NCI-H2171 treated with DMSO at 0.1 percent for 48 hours (cell line): ENCODE results near the gene HAO2.

Experiments
- DNase-seq: peaks from one replicate; lab custom pipeline; 2025; lab: John Stamatoyannopoulos, UW

HAO2 gene

GRCh38 chr1:119380304-119380703 lies 11.7 kb downstream of the HAO2 start:
- no peak for DNase-seq

DNA sequence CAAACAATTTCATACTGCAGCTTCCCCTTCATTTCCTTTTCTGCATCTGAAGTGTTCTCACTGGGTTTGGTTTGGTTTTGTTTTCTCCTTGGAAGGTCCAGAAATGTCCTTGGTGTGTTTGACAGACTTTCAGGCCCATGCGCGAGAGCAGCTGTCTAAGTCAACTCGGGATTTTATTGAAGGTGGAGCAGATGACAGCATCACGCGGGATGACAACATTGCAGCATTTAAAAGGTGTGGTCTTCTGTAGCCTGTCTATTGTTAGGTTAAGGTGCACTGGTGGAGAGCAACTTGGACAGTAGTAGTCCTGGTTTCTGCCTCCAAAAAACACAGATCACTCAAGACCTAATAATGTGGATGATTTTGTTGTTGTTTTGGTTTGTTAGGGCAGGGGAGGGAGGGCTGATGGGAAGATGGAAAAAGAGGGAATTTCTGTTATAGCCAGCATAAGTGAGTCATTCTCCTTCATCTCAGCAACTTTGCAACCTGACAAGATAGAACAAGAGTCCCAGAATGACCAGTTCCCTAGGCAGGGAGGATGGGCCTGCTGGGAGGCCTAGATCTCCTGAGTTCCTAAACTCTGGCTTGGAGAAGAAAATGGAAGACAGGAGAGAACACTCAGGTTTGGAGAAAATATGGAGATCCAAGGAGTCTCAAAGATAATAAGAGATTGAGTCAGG lies 12.5 kb downstream of the HAO2 start:
- no peak for DNase-seq

DNA sequence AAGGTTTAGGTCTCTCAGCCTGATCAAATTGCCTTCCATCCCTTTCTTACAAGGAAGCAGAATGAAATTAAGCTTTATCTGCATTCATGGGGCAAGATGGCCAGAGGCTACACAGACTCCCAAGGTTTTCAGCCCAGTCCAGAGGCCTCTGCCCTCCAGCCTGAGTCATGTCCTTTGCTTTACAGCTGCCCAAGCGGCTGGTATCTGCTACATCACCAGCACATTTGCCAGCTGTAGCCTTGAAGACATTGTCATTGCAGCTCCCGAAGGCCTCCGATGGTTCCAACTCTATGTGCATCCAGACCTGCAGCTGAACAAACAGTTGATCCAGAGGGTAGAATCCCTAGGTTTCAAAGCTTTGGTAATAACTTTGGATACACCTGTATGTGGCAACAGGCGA lies 16.0 kb downstream of the HAO2 start:
- DNase-seq = no peak

- DNase-seq = no peak
These were observed 17.1 kb downstream of the HAO2 start for GRCh38 chr1:119385650-119386049.

- no peak for DNase-seq
These were observed 19.3 kb downstream of the HAO2 start for GRCh38 chr1:119387858-119388257.

- DNase-seq = no peak
These were observed 19.9 kb downstream of the HAO2 start for GRCh38 chr1:119388450-119388849.

GRCh38 chr1:119390526-119390925 lies 21.9 kb downstream of the HAO2 start:
- no peak for DNase-seq

- no peak for DNase-seq
These were observed 23.2 kb downstream of the HAO2 start for GRCh38 chr1:119391749-119392148.

GRCh38 chr1:119394085-119394484 lies 25.5 kb downstream of the HAO2 start:
- DNase-seq = no peak

DNA sequence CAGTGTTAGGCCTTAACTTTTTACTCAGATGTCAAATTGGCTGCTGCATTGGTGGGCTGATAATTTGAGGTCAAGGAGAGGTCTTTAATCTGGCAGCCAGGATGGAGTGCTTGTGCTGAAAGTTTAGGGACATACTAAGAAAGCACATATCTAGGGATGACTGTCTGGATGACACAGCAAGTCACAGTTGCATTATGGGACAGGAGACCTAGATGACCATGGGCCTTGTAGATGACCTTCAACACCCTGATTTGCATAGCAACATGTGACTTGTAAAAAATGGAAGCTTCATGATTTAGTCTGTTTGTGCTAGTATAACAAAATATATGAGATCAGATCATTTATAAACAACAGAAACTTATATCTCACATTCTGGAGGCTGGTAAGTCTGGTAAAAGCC lies 28.4 kb downstream of the HAO2 start:
- no peak for DNase-seq

- DNase-seq = no peak
These were observed 29.4 kb downstream of the HAO2 start for GRCh38 chr1:119397986-119398385.

DNA sequence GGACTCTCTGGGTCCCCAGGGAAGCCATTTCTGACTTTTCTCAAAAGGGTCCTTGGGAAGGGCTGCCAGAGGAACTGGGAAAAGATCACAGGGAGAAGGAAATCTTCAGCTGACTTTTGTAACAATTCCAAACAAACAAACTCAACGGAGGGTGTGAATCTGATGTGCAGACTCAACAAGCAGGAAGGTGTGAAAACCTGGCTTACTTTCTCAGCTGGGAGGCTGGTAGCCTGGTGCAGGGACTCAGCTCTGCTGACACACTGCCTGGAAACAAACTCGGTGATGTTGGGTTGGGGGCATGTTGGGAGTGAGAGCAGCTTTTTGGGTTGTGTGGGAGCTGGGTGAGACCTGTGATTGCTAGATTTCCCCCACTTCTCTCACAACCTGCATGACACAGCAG lies 36.2 kb downstream of the HAO2 start:
- no peak for DNase-seq

DNA sequence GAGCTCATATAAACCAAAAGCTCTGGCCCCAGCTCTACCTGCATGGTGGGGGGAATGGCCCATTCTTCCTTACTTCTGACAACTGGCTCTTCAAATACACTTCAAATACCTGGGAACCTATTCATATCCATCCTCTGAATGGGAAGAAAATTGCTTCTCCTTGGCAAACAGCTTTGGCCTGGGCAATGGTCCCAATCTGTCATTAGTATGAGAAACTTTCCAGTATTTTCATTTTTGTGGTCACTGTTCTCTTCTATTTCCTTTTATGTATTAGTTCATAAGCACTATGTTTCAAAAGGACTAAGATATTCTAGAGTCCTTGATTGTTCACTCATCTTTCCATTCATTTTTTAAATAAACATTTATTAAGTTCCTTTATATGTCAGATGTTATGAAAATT lies 41.1 kb downstream of the HAO2 start:
- DNase-seq = no peak

DNA sequence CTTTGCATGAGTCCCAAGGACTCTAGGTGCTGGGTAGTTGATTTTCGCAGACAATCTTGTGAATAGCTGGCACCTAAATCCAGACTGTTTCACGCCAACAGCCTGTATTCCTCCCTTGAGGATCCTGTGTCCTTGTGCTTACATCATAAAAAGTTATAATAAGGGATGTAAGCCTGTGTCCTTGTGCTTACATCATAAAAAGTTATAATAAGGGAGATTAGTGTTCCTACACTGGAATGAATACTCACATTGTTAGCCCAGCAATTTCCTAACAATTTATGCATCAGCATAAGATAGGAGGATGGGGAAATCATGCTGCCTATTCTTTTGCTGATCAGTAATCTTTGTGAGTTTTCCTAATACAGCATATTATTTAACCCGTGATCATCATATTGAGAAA lies 42.4 kb downstream of the HAO2 start:
- no peak for DNase-seq

DNA sequence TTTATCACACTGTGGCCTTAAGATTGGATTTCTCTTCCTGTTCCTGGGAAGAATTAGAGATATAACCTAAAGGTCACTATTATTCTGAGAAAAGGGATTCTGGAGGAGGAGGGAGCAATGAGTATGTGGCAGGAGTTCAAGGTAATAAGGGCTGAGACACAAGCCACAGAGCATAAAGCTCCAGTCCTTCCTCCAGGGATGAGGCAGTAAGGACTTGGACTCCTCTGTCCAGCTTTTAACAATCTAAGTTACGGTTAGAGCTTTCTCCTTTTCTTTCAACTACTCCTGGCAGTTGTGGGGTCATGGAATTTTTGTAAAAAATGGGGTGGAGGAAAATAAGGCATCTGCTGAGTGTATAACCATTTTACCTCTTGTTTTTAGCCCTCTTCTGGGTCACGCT lies 46.4 kb downstream of the HAO2 start, which contains the start of gene HSD3B2:
Gene HSD3B2, plus strand, starts transcription at position 201 of the 400 bp plus-strand sequence. CDS start 270 bp downstream, outside the sequence.
- DNase-seq = no peak

- no peak for DNase-seq
These were observed 47.5 kb downstream of the HAO2 start for GRCh38 chr1:119416006-119416640.

- DNase-seq = no peak
These were observed 50.5 kb downstream of the HAO2 start for GRCh38 chr1:119419109-119419508.

DNA sequence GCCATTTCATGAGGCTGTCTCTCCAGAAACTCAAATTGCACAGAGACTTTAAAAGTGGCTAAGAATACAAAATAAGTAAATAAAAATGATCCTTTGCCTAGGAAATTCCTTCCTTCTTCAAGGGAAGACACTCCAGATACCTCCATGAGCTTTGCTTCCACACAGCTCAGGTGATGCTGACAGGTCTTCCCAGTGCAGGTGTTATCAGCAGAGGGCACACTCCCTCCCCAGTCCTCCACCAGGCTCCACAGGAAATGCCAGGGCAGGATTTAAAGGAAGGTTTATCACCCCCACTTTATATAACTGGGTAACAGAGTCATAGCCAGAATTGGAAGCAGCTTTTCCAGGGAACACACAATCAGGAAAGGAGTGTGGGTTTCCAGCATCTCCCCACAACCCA lies 52.1 kb downstream of the HAO2 start:
- no peak for DNase-seq

DNA sequence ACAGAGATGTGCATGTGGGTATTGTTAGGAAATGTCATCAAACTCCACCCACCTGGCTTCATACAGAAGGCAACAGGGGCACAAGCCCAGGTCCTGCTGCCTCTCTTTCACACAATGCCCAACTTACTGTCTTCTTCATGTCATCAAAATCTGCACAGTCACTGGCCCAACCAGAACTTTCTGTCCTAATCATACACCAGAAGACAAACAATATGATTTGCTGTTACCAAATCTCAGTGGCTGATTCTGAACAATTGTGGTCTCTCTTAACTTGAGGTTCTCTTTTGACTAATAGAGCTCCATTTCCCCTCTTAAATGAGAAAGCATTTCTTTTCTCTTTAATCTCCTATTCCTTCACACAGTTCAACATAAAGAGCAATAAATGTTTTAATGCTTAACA lies 54.0 kb downstream of the HAO2 start:
- no peak for DNase-seq

DNA sequence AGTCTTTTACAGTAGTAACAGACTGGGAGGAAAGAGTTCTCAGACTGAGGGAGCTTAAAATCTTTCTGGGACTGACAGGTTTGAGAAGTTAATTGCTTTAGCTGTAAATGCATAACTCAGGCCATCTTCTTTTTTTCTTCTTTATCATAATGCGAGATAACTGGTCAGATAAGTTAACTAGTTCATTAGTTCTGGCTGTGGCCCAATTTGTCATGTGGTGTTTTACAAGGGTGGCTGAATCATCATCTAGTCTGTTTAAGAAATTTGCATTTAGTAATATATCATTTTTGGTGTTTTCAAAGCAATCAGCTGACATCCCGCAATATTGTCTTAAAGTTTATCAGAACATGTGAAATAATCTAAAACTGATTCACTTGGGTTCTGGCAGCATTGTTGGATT lies 60.4 kb downstream of the HAO2 start:
- no peak for DNase-seq

- DNase-seq = no peak
These were observed 61.1 kb downstream of the HAO2 start for GRCh38 chr1:119429687-119430086.

- DNase-seq = no peak
These were observed 61.9 kb downstream of the HAO2 start for GRCh38 chr1:119430486-119430885.

DNA sequence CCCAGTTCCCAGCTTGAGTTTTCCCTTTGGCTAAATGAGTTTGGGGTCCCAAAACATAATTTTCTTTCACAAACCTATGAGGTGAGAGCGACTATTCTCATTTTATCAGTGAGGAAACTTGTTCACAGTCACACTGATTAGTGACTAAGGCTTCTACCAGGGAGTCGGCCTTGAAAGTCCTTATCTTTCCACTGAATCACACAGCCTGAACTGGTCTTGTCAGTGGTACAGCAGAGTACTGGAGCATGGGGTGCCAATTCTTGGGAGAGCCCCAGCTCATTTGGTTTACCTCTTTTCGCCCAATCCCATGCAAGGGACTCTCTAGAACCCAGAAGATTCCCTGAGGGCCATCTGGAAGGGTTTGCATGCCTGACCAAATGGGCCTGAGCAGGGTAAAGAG lies 63.3 kb downstream of the HAO2 start:
- DNase-seq = no peak

DNA sequence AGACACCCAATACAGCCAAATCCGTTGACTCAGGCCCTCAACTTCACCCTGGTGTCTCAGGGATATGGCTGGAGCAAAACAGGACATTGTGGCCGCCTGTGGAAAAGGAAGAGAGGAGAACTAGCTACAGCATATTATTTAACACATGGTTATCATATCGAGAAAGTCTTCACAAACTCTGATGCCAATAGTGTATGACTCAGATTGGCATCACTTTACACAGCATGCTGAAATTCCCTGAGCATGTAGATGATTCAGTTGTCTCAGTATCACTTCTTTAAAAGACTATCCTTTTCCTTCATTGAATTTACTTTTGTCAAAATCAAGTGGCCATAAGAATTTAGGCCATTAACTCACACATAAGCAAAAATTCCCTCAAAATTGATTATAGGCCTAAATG lies 66.5 kb downstream of the HAO2 start:
- no peak for DNase-seq
